H9 (cell line): ENCODE results near the gene PSTPIP1. TPM values are rescaled to one million over a fixed set of nuclear protein-coding genes. Genes with fewer than 3 reads are reported as not detected.

Experiments used
- DNase-seq: peaks from one replicate; pipeline ENCODE4 v3.0.0-alpha.2; 2017
- H2AFZ ChIP-seq: one replicate; pipeline ENCODE4 v1.6.1; 2013; ENCODE audit warnings: mild to moderate bottlenecking, low read length, control low read depth, moderate library complexity
- H2AK5ac ChIP-seq: 2 replicates; pipeline ENCODE4 v1.6.1; 2013; ENCODE audit warnings: low read length, control low read depth, mixed read lengths; ENCODE audit not compliant: insufficient read length
- H2BK120ac ChIP-seq: one replicate; pipeline ENCODE4 v1.6.1; 2013; ENCODE audit warnings: low read depth, mild to moderate bottlenecking, low read length, control low read depth, inconsistent platforms; ENCODE audit not compliant: poor library complexity, severe bottlenecking
- H2BK12ac ChIP-seq: 2 replicates; pipeline ENCODE4 v1.6.1; 2013; ENCODE audit warnings: low read length, control low read depth, mixed read lengths, low read depth; ENCODE audit not compliant: insufficient read length
- H2BK15ac ChIP-seq: 2 replicates; pipeline ENCODE4 v1.6.1; 2013; ENCODE audit warnings: low read depth, low read length, control low read depth
- H2BK20ac ChIP-seq: one replicate; pipeline ENCODE4 v1.6.1; 2013; ENCODE audit warnings: low read depth, mild to moderate bottlenecking, low read length, control low read depth, inconsistent platforms; ENCODE audit not compliant: poor library complexity, severe bottlenecking
- H2BK5ac ChIP-seq: 2 replicates; pipeline ENCODE4 v1.6.1; 2013; ENCODE audit warnings: low read length, control low read depth, mixed read lengths; ENCODE audit not compliant: insufficient read length
- H3K14ac ChIP-seq: 2 replicates; pipeline ENCODE4 v1.6.1; 2013; ENCODE audit warnings: low read length, control low read depth; ENCODE audit not compliant: insufficient read depth
- H3K18ac ChIP-seq: 2 replicates; pipeline ENCODE4 v1.6.1; 2013; ENCODE audit warnings: low read depth, mild to moderate bottlenecking, mixed read lengths, low read length, control low read depth; ENCODE audit not compliant: insufficient read length
- H3K23ac ChIP-seq: 2 replicates; pipeline ENCODE4 v1.6.1; 2013; ENCODE audit warnings: low read length, control low read depth, mixed read lengths, low read depth; ENCODE audit not compliant: insufficient read length
- H3K23me2 ChIP-seq: 2 replicates; pipeline ENCODE4 v1.6.1; 2013; ENCODE audit warnings: low read depth, mild to moderate bottlenecking, mixed read lengths, low read length, control low read depth; ENCODE audit not compliant: insufficient read length, poor library complexity, severe bottlenecking
- H3K27ac ChIP-seq: 2 replicates; pipeline ENCODE4 v1.5.1; 2013; ENCODE audit warnings: low read length, control low read depth, mixed read lengths, low read depth; ENCODE audit not compliant: insufficient read length
- H3K27me3 ChIP-seq: 2 replicates; pipeline ENCODE4 v1.6.1; 2013; ENCODE audit warnings: low read length, control low read depth, inconsistent platforms; ENCODE audit not compliant: insufficient read depth
- H3K4ac ChIP-seq: 2 replicates; pipeline ENCODE4 v1.6.1; 2013; ENCODE audit warnings: low read depth, mild to moderate bottlenecking, control low read depth, inconsistent platforms, low read length, moderate library complexity
- H3K4me1 ChIP-seq: 2 replicates; pipeline ENCODE4 v1.6.1; 2013; ENCODE audit warnings: low read length, control low read depth, inconsistent platforms; ENCODE audit not compliant: insufficient read depth
- H3K4me2 ChIP-seq: 2 replicates; pipeline ENCODE4 v1.6.1; 2013; ENCODE audit warnings: low read length, control low read depth, mixed read lengths; ENCODE audit not compliant: insufficient read length, insufficient read depth
- H3K56ac ChIP-seq: 2 replicates; pipeline ENCODE4 v1.6.1; 2013; ENCODE audit warnings: low read depth, mild to moderate bottlenecking, mixed read lengths, low read length, control low read depth; ENCODE audit not compliant: insufficient read length
- H3K79me1 ChIP-seq: 2 replicates; pipeline ENCODE4 v1.6.1; 2013; ENCODE audit warnings: low read depth, mild to moderate bottlenecking, moderate library complexity, low read length, control low read depth, inconsistent platforms; ENCODE audit not compliant: insufficient read depth, poor library complexity, severe bottlenecking
- H3K79me2 ChIP-seq: 2 replicates; pipeline ENCODE4 v1.6.1; 2013; ENCODE audit warnings: low read length, control low read depth, inconsistent platforms; ENCODE audit not compliant: insufficient read depth
- H3K9ac ChIP-seq: 2 replicates; pipeline ENCODE4 v1.6.1; 2013; ENCODE audit warnings: low read length, control low read depth, mixed read lengths; ENCODE audit not compliant: insufficient read length; ENCODE audit errors: extremely low read depth
- H3K9me3 ChIP-seq: one replicate; pipeline ENCODE4 v1.6.1; 2013; ENCODE audit warnings: low read depth, low read length, inconsistent platforms; ENCODE audit not compliant: control insufficient read depth
- H3T11ph ChIP-seq: one replicate; pipeline ENCODE4 v1.6.1; 2013; ENCODE audit warnings: mild to moderate bottlenecking, low read length, control low read depth, inconsistent platforms
- H4K20me1 ChIP-seq: one replicate; pipeline ENCODE4 v1.6.1; 2013; ENCODE audit not compliant: control insufficient read depth, insufficient read length, insufficient read depth
- H4K5ac ChIP-seq: 2 replicates; pipeline ENCODE4 v1.6.1; 2013; ENCODE audit warnings: low read depth, mild to moderate bottlenecking, mixed read lengths, low read length, control low read depth; ENCODE audit not compliant: insufficient read length
- H4K8ac ChIP-seq: replicated peaks from 2 replicates; pipeline ENCODE4 v1.6.1; 2013; ENCODE audit warnings: low read length, control low read depth, mixed read lengths, low read depth; ENCODE audit not compliant: insufficient read length
- H4K91ac ChIP-seq: 2 replicates; pipeline ENCODE4 v1.6.1; 2013; ENCODE audit warnings: low read depth, mild to moderate bottlenecking, moderate library complexity, mixed read lengths, low read length, control low read depth; ENCODE audit not compliant: insufficient read length
- H3K27ac Mint-ChIP-seq, 3 experiments: 2 replicates in 2 of 3; 3 replicates in 1 of 3; pipeline ENCODE4 v1.8.0; 2020 to 2021; ENCODE audit warnings: mixed read lengths in 3 of 3, mild to moderate bottlenecking in 1 of 3, moderate library complexity in 1 of 3
- H3K27me3 Mint-ChIP-seq: 2 replicates; pipeline ENCODE4 v1.8.0; 2021; ENCODE audit warnings: low read depth, mild to moderate bottlenecking, moderate library complexity, mixed read lengths
- H3K36me3 Mint-ChIP-seq, 3 experiments: 2 replicates in 2 of 3; 3 replicates in 1 of 3; pipeline ENCODE4 v1.8.0; 2020 to 2021; ENCODE audit warnings: low read depth in 3 of 3, mixed read lengths in 3 of 3; ENCODE audit not compliant: insufficient read depth in 1 of 3
- H3K4me1 Mint-ChIP-seq, 2 experiments: 2 replicates each; pipeline ENCODE4 v1.8.0; 2020; ENCODE audit warnings: mixed read lengths in 2 of 2
- H3K4me3 Mint-ChIP-seq, 2 experiments: 2 replicates in 1 of 2; 3 replicates in 1 of 2; pipeline ENCODE4 v1.8.0; 2020 to 2021; ENCODE audit warnings: mild to moderate bottlenecking in 2 of 2, mixed read lengths in 2 of 2, moderate library complexity in 1 of 2
- H3K9me3 Mint-ChIP-seq, 2 experiments: 2 replicates in 1 of 2; 3 replicates in 1 of 2; pipeline ENCODE4 v1.8.0; 2020; ENCODE audit warnings: mild to moderate bottlenecking in 2 of 2, mixed read lengths in 2 of 2, moderate library complexity in 1 of 2
- CTCF ChIP-seq: fragments of 200-600 bp; sonication (generic); conservative IDR thresholded peaks from 3 replicates; pipeline ENCODE4 v1.8.0; 2021; ENCODE audit warnings: antibody characterized with exemption, mild to moderate bottlenecking
- WGBS: extraction: QIAGEN DNeasy Blood & Tissue Kit; methylation state at CpG from one replicate; pipeline ENCODE4 v1.1.7; 2013; ENCODE audit warnings: missing lambda C conversion rate, low lambda C conversion rate, mixed read lengths; ENCODE audit not compliant: insufficient read length; ENCODE audit errors: extremely low coverage; 5-methylcytosine and 5-hydroxymethylcytosine counted together
- total RNA-seq: library from RNA; stranded (reverse); gene quantifications from 2 replicates; pipeline ENCODE4 v1.2.1, GENCODE V29; 2021

PSTPIP1 gene
- total RNA-seq, 1 experiment from 2014 or later: 1.8 TPM

- Histone ChIP-seq H3T11ph (no peak overlapping the region), H3K4me1 (no peaks in the 10 kb centered on the region), H2BK20ac (no peak overlapping the region), H2AK5ac (no peak overlapping the region), H2BK15ac (no peak overlapping the region), H3K4ac (no peak overlapping the region), H4K8ac (no peak overlapping the region), H3K27ac (no peak overlapping the region), H3K18ac (no peak overlapping the region), H3K23me2 (no peaks in the 10 kb centered on the region), H2BK12ac (no peak overlapping the region), H4K20me1 (no peaks in the 10 kb centered on the region), H2AFZ (peak overlapping the region; percentile 17), H3K14ac (no peak overlapping the region), H2BK5ac (no peak overlapping the region), H3K9ac (no peak overlapping the region), H3K27me3 (no peaks in the 10 kb centered on the region), H3K9me3 (no peaks in the 10 kb centered on the region), H4K91ac (no peak overlapping the region), H3K79me2 (no peaks in the 10 kb centered on the region), H3K4me2 (no peak overlapping the region), H3K79me1 (no peaks in the 10 kb centered on the region), H4K5ac (no peak overlapping the region), H3K23ac (no peak overlapping the region), H2BK120ac (no peak overlapping the region), H3K56ac (no peak overlapping the region)
- Mint-ChIP-seq H3K4me3 (no peak overlapping the region), H3K27ac (no peak overlapping the region), H3K9me3 (peaks cover 0 to 3% of the 10 kb centered on the region in 2 experiments; a peak in 2 of 5 replicates), H3K36me3 (no peaks in the 10 kb centered on the region), H3K27me3 (peaks cover 3% of the 10 kb centered on the region; the same call in 1 of the 2 replicates), H3K4me1 (peaks cover 6 to 13% of the 10 kb centered on the region in 2 experiments; a peak in 2 of 4 replicates)
- no CpG with 5 or more reads among the region's 6 CpGs for WGBS
- no peak for DNase-seq
- TF ChIP-seq CTCF: peak; percentile 37; the same call in 2 of the 3 replicates
Measured at GRCh38 chr15:76961268-76962011, 33.5 kb upstream of the PSTPIP1 start.
